Measurements from ENCODE around the gene C2. TPM values are rescaled to one million over a fixed set of nuclear protein-coding genes. Genes with fewer than 3 reads are reported as not detected.

Gene C2
- total RNA-seq, 1 donor from 2014 or later: 0.65 TPM

DNA sequence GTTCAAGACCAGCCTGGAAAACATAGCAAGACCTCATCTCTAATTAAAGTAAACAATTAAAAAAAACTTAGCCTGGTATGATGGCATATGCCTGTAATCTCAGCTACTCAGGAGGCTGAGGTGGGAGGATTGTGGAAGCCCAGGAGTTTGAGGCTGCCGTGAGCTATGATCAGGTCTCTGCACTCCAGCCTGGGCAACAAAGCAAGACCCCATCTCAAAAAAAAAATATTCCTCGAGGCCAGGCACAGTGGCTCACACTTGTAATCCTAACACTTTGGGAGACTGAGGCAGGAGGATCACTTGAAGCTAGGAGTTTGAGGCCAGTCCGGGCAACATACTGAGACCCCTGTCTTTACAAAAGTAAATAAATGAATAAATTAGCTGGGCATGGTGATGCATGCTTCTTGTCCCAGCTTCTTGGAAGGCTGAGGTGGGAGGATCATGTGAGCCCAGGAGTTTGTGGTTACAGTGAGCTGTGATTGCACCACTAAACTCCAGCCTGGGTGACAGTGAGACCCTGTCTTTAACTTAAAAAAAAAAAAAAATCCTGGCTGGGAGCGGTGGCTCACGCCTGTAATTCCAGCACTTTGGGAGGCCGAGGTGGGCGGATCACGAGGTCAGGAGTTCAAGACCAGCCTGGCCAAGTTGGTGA lies 9.3 kb upstream of the C2 start:
- Mint-ChIP-seq H3K9me3 (ENCODE audit: low read depth) (no peaks in the 10 kb centered on the region), H3K4me1 (ENCODE audit: low read depth) (peaks cover 3% of the 10 kb centered on the region), H3K36me3 (ENCODE audit: insufficient read depth) (no peaks in the 10 kb centered on the region), H3K4me3 (ENCODE audit: low read depth) (no peak overlapping the region), H3K27me3 (peaks cover 2% of the 10 kb centered on the region), H3K27ac (no peak overlapping the region)
- TF ChIP-seq, protein P1, sequence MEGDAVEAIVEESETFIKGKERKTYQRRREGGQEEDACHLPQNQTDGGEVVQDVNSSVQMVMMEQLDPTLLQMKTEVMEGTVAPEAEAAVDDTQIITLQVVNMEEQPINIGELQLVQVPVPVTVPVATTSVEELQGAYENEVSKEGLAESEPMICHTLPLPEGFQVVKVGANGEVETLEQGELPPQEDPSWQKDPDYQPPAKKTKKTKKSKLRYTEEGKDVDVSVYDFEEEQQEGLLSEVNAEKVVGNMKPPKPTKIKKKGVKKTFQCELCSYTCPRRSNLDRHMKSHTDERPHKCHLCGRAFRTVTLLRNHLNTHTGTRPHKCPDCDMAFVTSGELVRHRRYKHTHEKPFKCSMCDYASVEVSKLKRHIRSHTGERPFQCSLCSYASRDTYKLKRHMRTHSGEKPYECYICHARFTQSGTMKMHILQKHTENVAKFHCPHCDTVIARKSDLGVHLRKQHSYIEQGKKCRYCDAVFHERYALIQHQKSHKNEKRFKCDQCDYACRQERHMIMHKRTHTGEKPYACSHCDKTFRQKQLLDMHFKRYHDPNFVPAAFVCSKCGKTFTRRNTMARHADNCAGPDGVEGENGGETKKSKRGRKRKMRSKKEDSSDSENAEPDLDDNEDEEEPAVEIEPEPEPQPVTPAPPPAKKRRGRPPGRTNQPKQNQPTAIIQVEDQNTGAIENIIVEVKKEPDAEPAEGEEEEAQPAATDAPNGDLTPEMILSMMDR (IDR thresholded peaks at IDR 0.05; ENCODE audit: unreplicated experiment): no peak
- no peak for DNase-seq (ENCODE audit: low spot score, unreplicated experiment)

DNA sequence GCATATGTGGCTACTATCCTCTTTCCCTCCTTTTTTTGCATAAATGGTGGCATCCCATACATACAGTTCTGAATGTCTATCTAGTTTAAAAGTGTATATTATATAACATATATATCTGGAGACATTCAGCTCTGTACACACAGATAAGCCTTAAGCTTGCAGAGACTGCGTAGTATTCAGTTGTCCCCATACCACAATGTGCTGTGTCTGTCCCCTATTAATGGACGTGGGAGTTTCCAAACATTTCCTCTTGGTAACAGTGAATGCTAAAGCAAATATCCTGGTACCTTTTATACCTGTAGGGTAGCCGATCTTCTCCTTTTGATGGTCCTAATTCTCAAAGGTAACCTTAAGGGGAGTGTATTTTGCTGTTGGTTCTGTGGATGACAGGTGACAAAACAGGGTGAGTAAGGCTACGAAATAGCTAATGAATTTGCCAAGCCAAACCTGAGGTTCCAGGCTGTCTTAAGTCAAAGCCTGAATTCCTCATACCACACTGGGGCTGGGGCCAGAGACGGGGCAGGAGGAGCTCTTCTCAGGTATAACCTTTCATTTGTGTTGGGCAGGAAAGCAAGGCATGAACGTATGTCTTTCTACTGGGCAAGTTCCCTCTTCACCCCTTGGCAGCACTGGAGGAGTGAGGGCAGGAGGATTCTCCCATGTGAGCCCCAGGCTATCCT lies 7.8 kb upstream of the C2 start:
- Mint-ChIP-seq H3K4me1 (ENCODE audit: low read depth) (peaks cover 3% of the 10 kb centered on the region), H3K27me3 (peaks cover 2% of the 10 kb centered on the region), H3K27ac (no peak overlapping the region), H3K9me3 (ENCODE audit: low read depth) (no peaks in the 10 kb centered on the region), H3K4me3 (ENCODE audit: low read depth) (no peak overlapping the region), H3K36me3 (ENCODE audit: insufficient read depth) (no peaks in the 10 kb centered on the region)
- TF ChIP-seq, protein P1 (IDR thresholded peaks at IDR 0.05; ENCODE audit: unreplicated experiment): no peak
- DNase-seq (ENCODE audit: low spot score, unreplicated experiment): no peak

DNA sequence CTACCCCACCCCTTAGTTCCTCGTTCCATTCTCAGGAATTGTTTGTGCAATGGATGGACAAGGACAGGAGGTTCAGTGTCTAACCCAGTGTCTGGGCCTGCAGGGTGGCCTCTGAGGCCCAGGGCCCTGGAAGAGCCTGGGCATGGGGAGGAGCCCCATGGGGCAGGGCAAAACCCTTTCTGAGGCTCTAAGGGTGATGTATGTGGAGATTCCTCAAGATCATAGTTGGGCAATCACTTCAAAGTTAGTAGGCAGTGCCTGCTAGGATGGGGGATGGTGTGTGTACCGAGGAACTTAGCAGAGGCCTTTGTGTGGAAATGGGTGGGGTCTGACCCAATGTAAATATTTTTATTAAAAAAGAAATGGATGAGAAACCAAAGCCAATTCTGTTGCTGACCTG lies 6.7 kb upstream of the C2 start:
- DNase-seq (ENCODE audit: low spot score, unreplicated experiment): no peak
- Mint-ChIP-seq H3K4me1 (ENCODE audit: low read depth) (peaks cover 3% of the 10 kb centered on the region), H3K9me3 (ENCODE audit: low read depth) (no peaks in the 10 kb centered on the region), H3K36me3 (ENCODE audit: insufficient read depth) (no peaks in the 10 kb centered on the region), H3K27me3 (peaks cover under 1% of the 10 kb centered on the region), H3K4me3 (ENCODE audit: low read depth) (no peak overlapping the region), H3K27ac (no peak overlapping the region)
- TF ChIP-seq, protein P1 (IDR thresholded peaks at IDR 0.05; ENCODE audit: unreplicated experiment): no peak

DNA sequence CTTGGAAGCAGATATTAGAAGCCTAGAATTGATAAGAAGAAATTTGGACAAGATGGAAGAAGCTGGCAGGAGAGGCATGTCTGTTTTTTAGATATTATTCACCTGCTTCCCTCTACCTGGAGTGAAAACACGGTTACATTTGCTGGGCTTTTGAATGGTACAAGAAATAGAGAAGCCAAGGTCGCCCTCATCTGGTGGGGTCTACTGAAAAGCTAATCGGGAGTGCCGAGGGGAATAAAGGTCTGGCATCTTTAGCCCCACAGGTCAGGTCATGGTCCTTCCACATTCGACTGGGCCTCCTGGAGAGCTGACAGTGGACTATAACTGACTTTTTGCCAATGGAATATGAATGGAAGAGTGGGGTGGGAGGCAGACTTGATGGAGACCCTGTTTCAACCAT lies 4.6 kb upstream of the C2 start:
- no peak overlapping the region for H3K27ac Mint-ChIP-seq
- DNase-seq (ENCODE audit: low spot score, unreplicated experiment): no peak
- no peaks in the 10 kb centered on the region for H3K36me3 Mint-ChIP-seq (ENCODE audit: insufficient read depth)
- no peak overlapping the region for H3K4me3 Mint-ChIP-seq (ENCODE audit: low read depth)
- TF ChIP-seq, protein P1 (IDR thresholded peaks at IDR 0.05; ENCODE audit: unreplicated experiment): peak; percentile 25
- peaks cover 3% of the 10 kb centered on the region for H3K4me1 Mint-ChIP-seq (ENCODE audit: low read depth)
- H3K27me3 Mint-ChIP-seq: peaks cover 3% of the 10 kb centered on the region
- H3K9me3 Mint-ChIP-seq (ENCODE audit: low read depth): no peaks in the 10 kb centered on the region

DNA sequence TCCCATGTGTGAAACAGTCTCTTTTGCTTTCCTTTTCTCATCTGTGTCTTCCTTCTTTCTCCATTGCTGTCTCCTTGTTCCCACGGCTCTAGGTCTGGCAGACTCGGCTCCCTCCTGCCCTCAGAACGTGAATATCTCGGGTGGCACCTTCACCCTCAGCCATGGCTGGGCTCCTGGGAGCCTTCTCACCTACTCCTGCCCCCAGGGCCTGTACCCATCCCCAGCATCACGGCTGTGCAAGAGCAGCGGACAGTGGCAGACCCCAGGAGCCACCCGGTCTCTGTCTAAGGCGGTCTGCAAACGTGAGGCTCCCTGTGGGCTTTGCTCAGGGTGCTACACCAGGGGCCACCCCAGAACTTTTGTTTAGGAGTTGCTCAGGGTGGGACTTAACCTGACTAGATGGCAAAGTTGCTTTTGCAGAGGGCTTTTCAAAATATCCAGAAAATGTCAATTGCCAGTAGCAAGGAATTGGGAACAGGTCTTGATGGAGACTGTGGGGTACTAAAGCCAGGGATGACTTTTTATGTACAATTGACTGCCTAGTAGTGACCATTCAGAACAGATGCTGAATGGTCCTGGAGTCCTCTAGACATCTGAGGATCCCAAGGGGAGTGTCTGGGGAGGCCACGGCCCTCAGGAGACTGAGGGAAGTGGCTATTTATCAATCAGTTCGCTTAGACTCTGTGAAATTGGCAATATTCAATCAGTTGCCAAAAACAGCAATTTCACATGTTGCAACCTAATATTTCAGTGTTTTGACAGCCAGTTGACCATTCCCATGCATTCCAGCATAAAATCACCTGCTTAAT lies 550 bp downstream of the C2 start:
- DNase-seq (ENCODE audit: low spot score, unreplicated experiment): no peak
- H3K9me3 Mint-ChIP-seq (ENCODE audit: low read depth): no peaks in the 10 kb centered on the region
- TF ChIP-seq, protein P1 (IDR thresholded peaks at IDR 0.05; ENCODE audit: unreplicated experiment): no peak
- H3K4me3 Mint-ChIP-seq (ENCODE audit: low read depth): no peak overlapping the region
- no peaks in the 10 kb centered on the region for H3K4me1 Mint-ChIP-seq (ENCODE audit: low read depth)
- H3K27ac Mint-ChIP-seq: no peak overlapping the region
- H3K36me3 Mint-ChIP-seq (ENCODE audit: insufficient read depth): no peaks in the 10 kb centered on the region
- peaks cover 3% of the 10 kb centered on the region for H3K27me3 Mint-ChIP-seq
